Astrocyte of the spinal cord (primary cell): ENCODE results near the gene XNDC1N.

ENCODE experiments used
- DNase-seq: peaks from one replicate; pipeline ENCODE4 v3.0.0; 2011; ENCODE audit warnings: low read depth, low spot score
- H3K4me3 ChIP-seq: 2 replicates; pipeline ENCODE4 v1.5.1; 2011; ENCODE audit warnings: low read depth, mild to moderate bottlenecking, low read length, moderate library complexity
- in situ Hi-C: cut with HindIII; loops from 2 replicates; pipeline ENCODE4 v1.10.0; 2017; ENCODE audit warnings: low sequenced_read_pairs
- TF ChIP-seq, protein P1 (sequence below): IDR thresholded peaks from 2 replicates; pipeline ENCODE4 v1.5.1; 2012; ENCODE audit warnings: low read depth, mild to moderate bottlenecking, low read length, inconsistent platforms

Gene XNDC1N

GRCh38 chr11:71947498-71947897 lies 19.1 kb upstream of the XNDC1N start:
- H3K4me3 ChIP-seq: no peak overlapping the region
- TF ChIP-seq, protein P1, sequence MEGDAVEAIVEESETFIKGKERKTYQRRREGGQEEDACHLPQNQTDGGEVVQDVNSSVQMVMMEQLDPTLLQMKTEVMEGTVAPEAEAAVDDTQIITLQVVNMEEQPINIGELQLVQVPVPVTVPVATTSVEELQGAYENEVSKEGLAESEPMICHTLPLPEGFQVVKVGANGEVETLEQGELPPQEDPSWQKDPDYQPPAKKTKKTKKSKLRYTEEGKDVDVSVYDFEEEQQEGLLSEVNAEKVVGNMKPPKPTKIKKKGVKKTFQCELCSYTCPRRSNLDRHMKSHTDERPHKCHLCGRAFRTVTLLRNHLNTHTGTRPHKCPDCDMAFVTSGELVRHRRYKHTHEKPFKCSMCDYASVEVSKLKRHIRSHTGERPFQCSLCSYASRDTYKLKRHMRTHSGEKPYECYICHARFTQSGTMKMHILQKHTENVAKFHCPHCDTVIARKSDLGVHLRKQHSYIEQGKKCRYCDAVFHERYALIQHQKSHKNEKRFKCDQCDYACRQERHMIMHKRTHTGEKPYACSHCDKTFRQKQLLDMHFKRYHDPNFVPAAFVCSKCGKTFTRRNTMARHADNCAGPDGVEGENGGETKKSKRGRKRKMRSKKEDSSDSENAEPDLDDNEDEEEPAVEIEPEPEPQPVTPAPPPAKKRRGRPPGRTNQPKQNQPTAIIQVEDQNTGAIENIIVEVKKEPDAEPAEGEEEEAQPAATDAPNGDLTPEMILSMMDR: no peak
- in situ Hi-C loops: no loop called here
- no peak for DNase-seq

GRCh38 chr11:71946144-71946571 lies 17.8 kb upstream of the XNDC1N start:
- in situ Hi-C loops: no loop called here
- DNase-seq: peak; percentile 67
- TF ChIP-seq, protein P1: no peak
- H3K4me3 ChIP-seq: no peak overlapping the region

GRCh38 chr11:71940561-71941219 lies 12.3 kb upstream of the XNDC1N start:
- DNase-seq: no peak
- TF ChIP-seq, protein P1: no peak
- in situ Hi-C loops: no loop called here

DNA sequence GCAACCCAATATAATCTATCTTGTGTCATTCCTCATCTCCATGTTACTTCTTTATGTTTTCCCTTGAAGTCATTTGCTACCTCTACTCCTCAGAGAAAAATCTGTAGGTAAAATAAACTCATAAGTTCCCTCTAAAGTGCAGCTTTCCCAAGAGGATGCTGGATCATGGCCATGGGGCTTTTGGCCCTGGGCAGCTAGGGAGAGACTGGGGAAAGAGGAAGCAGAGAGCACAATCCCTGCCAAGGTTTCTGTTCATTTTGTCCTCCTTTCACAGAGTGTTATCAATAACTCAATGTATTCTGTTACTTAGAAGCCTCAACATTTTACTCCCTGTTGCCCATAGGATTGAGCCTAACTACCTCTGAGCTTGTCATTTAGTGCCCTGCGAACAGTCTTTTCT lies 9.4 kb upstream of the XNDC1N start:
- DNase-seq: no peak
- TF ChIP-seq, protein P1: no peak
- in situ Hi-C loops: no loop called here

More at GRCh38 chr11:71940561-71941219, 12.3 kb upstream of the XNDC1N start:
- no peak overlapping the region for H3K4me3 ChIP-seq

DNA sequence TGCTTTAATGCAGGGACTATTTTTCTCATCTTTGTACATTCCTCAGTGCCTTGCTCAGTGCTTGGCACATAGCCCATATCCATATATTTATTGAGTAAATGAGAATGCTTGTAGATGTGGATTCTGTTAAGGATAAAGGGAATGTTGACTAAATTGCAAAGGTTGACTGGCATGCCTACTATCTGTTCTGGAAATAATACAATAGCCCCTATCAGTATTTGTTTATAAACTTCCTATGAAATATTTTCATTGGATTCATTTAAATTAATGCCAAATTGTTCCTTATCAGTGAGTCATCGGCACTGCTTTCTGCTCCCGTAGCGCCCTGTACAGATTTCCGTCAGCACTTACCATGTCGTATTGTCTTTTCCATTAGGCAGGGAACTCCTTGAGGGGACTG lies 8.4 kb upstream of the XNDC1N start:
- TF ChIP-seq, protein P1: no peak
- in situ Hi-C loops: no loop called here
- H3K4me3 ChIP-seq: no peak overlapping the region
- peak; percentile 56 for DNase-seq

More for the DNA sequence above, 9.4 kb upstream of the XNDC1N start:
- no peak overlapping the region for H3K4me3 ChIP-seq

- in situ Hi-C loops: no loop called here
- TF ChIP-seq, protein P1: no peak
- H3K4me3 ChIP-seq: no peak overlapping the region
- no peak for DNase-seq
Measured at GRCh38 chr11:71935338-71935925, 7.0 kb upstream of the XNDC1N start.
